ENCODE measurements around the gene MYLIP.

MYLIP gene

GRCh38 chr6:16128759-16129622, at the start of gene MYLIP:
Gene MYLIP (plus strand): TSS chr6:16129086. CDS start chr6:16129323, 237 bp downstream.
- peak; percentile 88 for DNase-seq (ENCODE audit: extremely low read depth, low read depth)
- TF ChIP-seq CTCF (IDR thresholded peaks at IDR 0.05; ENCODE audit: low read depth, low read length): peak; percentile 65

GRCh38 chr6:16079354-16079753, 49.5 kb upstream of the MYLIP start:
- TF ChIP-seq CTCF (IDR thresholded peaks at IDR 0.05; ENCODE audit: low read depth, low read length): no peak
- no peak for DNase-seq (ENCODE audit: extremely low read depth, low read depth)

- no peak for TF ChIP-seq CTCF (IDR thresholded peaks at IDR 0.05; ENCODE audit: low read depth, low read length)
Measured at GRCh38 chr6:16080204-16080603, 48.7 kb upstream of the MYLIP start.

DNA sequence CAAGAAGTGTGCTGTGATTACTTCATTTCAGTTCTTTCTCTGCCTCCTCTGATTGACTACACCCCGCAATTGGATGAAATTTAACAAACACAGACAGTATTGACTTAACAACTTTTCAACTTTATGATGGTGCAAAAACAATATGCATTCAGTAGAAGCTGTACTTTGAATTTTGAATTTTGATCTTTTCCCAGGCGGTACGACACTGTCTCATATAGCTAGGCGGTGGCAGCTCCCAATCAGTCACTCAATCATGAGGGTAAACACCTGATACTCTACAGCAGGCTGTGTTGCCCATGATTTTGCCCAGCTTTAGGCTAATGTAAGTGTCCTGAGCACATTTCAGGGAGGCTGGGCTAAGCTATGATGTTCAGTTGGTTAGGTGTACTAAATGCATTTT, 47.6 kb upstream of the MYLIP start:
- TF ChIP-seq CTCF (IDR thresholded peaks at IDR 0.05; ENCODE audit: low read depth, low read length): no peak

More at GRCh38 chr6:16080204-16080603, 48.7 kb upstream of the MYLIP start:
- DNase-seq (ENCODE audit: extremely low read depth, low read depth): no peak

GRCh38 chr6:16082361-16082760, 46.5 kb upstream of the MYLIP start:
- no peak for DNase-seq (ENCODE audit: extremely low read depth, low read depth)
- TF ChIP-seq CTCF (IDR thresholded peaks at IDR 0.05; ENCODE audit: low read depth, low read length): no peak

More for the DNA sequence above, 47.6 kb upstream of the MYLIP start:
- no peak for DNase-seq (ENCODE audit: extremely low read depth, low read depth)

DNA sequence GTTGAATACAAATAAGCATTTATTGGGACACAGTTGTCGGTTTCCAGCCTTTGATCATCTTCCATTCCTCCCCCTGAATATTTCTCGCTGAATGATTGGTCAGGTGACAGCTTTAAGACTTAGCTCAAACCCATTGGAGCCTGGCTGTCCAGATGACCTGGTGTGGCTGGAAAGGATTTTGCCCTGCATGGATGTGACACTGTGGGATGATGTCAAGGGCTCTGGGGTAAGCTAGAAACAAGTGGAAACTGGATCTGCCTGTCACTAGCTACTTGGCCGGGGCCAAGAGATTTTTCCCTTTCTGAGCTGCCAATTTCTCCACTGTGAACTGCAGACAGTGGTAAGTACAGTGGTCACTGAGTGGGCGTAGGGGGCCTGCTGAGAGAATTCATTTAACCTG, 41.9 kb upstream of the MYLIP start:
- DNase-seq (ENCODE audit: extremely low read depth, low read depth): no peak
- TF ChIP-seq CTCF (IDR thresholded peaks at IDR 0.05; ENCODE audit: low read depth, low read length): no peak

DNA sequence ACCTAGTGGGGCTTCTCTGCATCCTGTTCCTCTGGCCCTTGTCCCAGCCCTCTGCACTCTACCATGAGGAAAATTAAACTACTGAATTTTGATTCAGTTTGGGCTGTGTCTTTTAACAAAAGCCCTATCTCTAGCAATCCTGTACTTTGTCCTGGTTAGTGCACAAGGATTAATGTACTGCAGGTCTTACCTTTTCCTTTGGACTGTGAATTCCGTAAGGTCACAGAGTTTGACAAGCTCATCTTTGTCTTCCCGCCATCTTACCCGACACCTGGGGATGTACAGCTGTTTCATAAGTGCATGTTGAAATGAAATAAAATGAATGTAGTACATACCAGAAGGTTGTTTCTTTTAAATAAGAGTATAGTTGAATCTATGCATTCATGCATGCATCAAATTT, 41.5 kb upstream of the MYLIP start:
- DNase-seq (ENCODE audit: extremely low read depth, low read depth): no peak
- no peak for TF ChIP-seq CTCF (IDR thresholded peaks at IDR 0.05; ENCODE audit: low read depth, low read length)
